Measurements from ENCODE around the gene TWNK.

DNA sequence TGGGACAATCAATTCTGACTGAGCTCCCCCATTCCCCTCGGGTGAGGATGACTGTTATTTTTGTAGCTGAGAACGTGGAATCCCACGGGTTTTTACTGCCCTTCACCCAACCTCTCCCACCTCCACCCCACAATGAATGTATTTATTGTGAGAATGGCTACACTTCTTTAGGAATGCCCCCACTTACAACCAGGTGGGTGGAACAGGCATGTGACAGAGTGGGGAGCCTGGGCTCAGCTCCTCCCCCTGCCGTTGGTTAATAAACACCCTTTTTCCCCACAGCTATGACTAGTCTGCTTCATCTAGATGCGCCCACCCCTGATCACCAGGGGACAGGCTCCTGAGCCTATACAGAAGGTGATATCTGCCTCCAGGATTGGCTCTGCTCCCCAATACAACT, 2.0 kb upstream of the TWNK start:
- TF ChIP-seq, protein P1, sequence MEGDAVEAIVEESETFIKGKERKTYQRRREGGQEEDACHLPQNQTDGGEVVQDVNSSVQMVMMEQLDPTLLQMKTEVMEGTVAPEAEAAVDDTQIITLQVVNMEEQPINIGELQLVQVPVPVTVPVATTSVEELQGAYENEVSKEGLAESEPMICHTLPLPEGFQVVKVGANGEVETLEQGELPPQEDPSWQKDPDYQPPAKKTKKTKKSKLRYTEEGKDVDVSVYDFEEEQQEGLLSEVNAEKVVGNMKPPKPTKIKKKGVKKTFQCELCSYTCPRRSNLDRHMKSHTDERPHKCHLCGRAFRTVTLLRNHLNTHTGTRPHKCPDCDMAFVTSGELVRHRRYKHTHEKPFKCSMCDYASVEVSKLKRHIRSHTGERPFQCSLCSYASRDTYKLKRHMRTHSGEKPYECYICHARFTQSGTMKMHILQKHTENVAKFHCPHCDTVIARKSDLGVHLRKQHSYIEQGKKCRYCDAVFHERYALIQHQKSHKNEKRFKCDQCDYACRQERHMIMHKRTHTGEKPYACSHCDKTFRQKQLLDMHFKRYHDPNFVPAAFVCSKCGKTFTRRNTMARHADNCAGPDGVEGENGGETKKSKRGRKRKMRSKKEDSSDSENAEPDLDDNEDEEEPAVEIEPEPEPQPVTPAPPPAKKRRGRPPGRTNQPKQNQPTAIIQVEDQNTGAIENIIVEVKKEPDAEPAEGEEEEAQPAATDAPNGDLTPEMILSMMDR (IDR thresholded peaks at IDR 0.05; ENCODE audit: low read length): no peak
- TF ChIP-seq EZH2 (optimal IDR thresholded peaks at IDR 0.05; ENCODE audit: low read depth, low read length): no peak

Measured in MM.1S (cell line).